GM12891 (cell line): ENCODE measurements around the gene EXOSC3.

Experiments used
- PAX5 ChIP-seq: IDR thresholded peaks from 2 replicates; pipeline ENCODE4 v1.6.1; 2011; ENCODE audit warnings: low read length, moderate library complexity, mild to moderate bottlenecking; ENCODE audit not compliant: insufficient read depth, severe bottlenecking
- POLR2A ChIP-seq: IDR thresholded peaks from 2 replicates; pipeline ENCODE4 v1.6.1; 2011; ENCODE audit warnings: low read depth, low read length, control low read depth
- POLR2AphosphoS5 ChIP-seq: IDR thresholded peaks from 2 replicates; pipeline ENCODE4 v1.6.1; 2011; ENCODE audit warnings: low read depth, low read length, control low read depth
- POU2F2 ChIP-seq: IDR thresholded peaks from 2 replicates; pipeline ENCODE4 v1.6.1; 2011; ENCODE audit warnings: low read depth, mild to moderate bottlenecking, control low read depth, low read length, moderate library complexity
- SPI1 ChIP-seq: IDR thresholded peaks from 2 replicates; pipeline ENCODE4 v1.6.1; 2011; ENCODE audit warnings: low read depth, low read length, control low read depth
- TAF1 ChIP-seq: IDR thresholded peaks from 2 replicates; pipeline ENCODE4 v1.6.1; 2011; ENCODE audit warnings: low read depth, low read length, control low read depth

- TF ChIP-seq POLR2AphosphoS5 (no peak), POLR2A (no peak), SPI1 (no peak), TAF1 (no peak), PAX5 (no peak), POU2F2 (no peak)
These were observed 38.9 kb downstream of the EXOSC3 start for GRCh38 chr9:37745970-37746369.
